SK-N-SH (cell line): Measurements from ENCODE around the gene SEPTIN11. TPM values are rescaled to one million over a fixed set of nuclear protein-coding genes. Genes with fewer than 3 reads are reported as not detected.
A peak's percentile ranks its signal among the peaks of the same experiment; 100 is the strongest.

ENCODE experiments used
- CTCF ChIA-PET: fragments of 300-600, 350-600 bp; formaldehyde crosslinking; extraction: SDS; loops from one replicate; lab custom pipeline; 2021; lab: Yijun Ruan, JAX
- POLR2A ChIA-PET: fragments of 350-600 bp; sonication (Branson Sonifier 250); formaldehyde crosslinking; extraction: SDS; loops from one replicate; lab custom pipeline; 2020; ENCODE audit warnings: antibody characterized with exemption, inconsistent platforms; lab: Yijun Ruan, JAX
- DNase-seq: peaks from one replicate; pipeline ENCODE4 v3.0.0; 2012
- H2AFZ ChIP-seq: fragments of 200-600 bp; sonication (generic); 2 replicates; pipeline ENCODE4 v1.8.1; 2016; ENCODE audit warnings: antibody characterized with exemption, mild to moderate bottlenecking, low read depth
- H3F3A ChIP-seq: fragments of 200-600 bp; sonication (generic); replicated peaks from 2 replicates; pipeline ENCODE3; 2016; ENCODE audit warnings: antibody characterized with exemption, mild to moderate bottlenecking; ENCODE audit not compliant: insufficient read depth
- H3K27ac ChIP-seq, 2 experiments: fragments of 200-500 bp in 1 of 2; fragments of 200-600 bp in 1 of 2; sonication (Bioruptor generic) in 1 of 2; sonication (generic), shearing (Covaris generic) in 1 of 2; 2 replicates each; pipeline versions ENCODE4 v1.5.1 to v1.6.1; 2014 to 2016; ENCODE audit warnings: low read depth in 2 of 2, inconsistent platforms in 1 of 2, low read length in 1 of 2, mild to moderate bottlenecking in 1 of 2, mixed read lengths in 1 of 2
- H3K27me3 ChIP-seq: fragments of 200-600 bp; sonication (generic), shearing (Covaris generic); 2 replicates; pipeline ENCODE4 v1.6.1; 2016; ENCODE audit warnings: mixed run types; ENCODE audit not compliant: insufficient read depth
- H3K36me3 ChIP-seq, 2 experiments: fragments of 200-500 bp in 1 of 2; fragments of 200-600 bp in 1 of 2; sonication (Bioruptor generic) in 1 of 2; sonication (generic) in 1 of 2; replicated peaks in 1 of 2; 2 replicates each; pipeline versions ENCODE3 to v1.5.1; 2014 to 2016; ENCODE audit warnings: low read length in 1 of 2, mild to moderate bottlenecking in 1 of 2; ENCODE audit not compliant: insufficient read depth in 2 of 2, control insufficient read depth in 1 of 2
- H3K4me1 ChIP-seq, 2 experiments: fragments of 200-500 bp in 1 of 2; fragments of 200-600 bp in 1 of 2; sonication (Bioruptor generic) in 1 of 2; sonication (generic), shearing (Covaris generic) in 1 of 2; 2 replicates each; pipeline versions ENCODE4 v1.5.1 to v1.6.1; 2014 to 2016; ENCODE audit warnings: low read depth in 1 of 2, low read length in 1 of 2, mixed run types in 1 of 2; ENCODE audit not compliant: insufficient read depth in 2 of 2, control insufficient read depth in 1 of 2
- H3K4me2 ChIP-seq: fragments of 200-600 bp; sonication (generic), shearing (Covaris generic); 2 replicates; pipeline ENCODE4 v1.6.1; 2017; ENCODE audit warnings: mixed run types
- H3K4me3 ChIP-seq, 2 experiments: fragments of 200-500 bp in 1 of 2; fragments of 200-600 bp in 1 of 2; sonication (Bioruptor generic) in 1 of 2; sonication (generic), shearing (Covaris generic) in 1 of 2; 2 replicates each; pipeline versions ENCODE4 v1.5.1 to v1.8.1; 2014 to 2016; ENCODE audit warnings: low read depth in 2 of 2, inconsistent platforms in 1 of 2, low read length in 1 of 2, mild to moderate bottlenecking in 1 of 2, mixed read lengths in 1 of 2, moderate library complexity in 1 of 2
- H3K79me2 ChIP-seq: fragments of 200-600 bp; sonication (generic); 2 replicates; pipeline ENCODE4 v1.8.1; 2017; ENCODE audit warnings: mild to moderate bottlenecking; ENCODE audit not compliant: insufficient read depth
- H3K9ac ChIP-seq: fragments of 200-600 bp; sonication (generic); 2 replicates; pipeline ENCODE4 v1.6.1; 2017; ENCODE audit warnings: mixed run types
- H3K9me2 ChIP-seq: fragments of 200-600 bp; sonication (generic); 2 replicates; pipeline ENCODE4 v1.6.1; 2017; ENCODE audit warnings: mixed run types
- H3K9me3 ChIP-seq: fragments of 200-600 bp; sonication (generic); 2 replicates; pipeline ENCODE4 v1.6.1; 2017; ENCODE audit warnings: mixed run types, mild to moderate bottlenecking, moderate library complexity
- H4K20me1 ChIP-seq: fragments of 200-600 bp; sonication (generic); 2 replicates; pipeline ENCODE4 v1.6.1; 2017; ENCODE audit warnings: mild to moderate bottlenecking, mixed run types; ENCODE audit not compliant: insufficient read depth
- CHD2 ChIP-seq: fragments of 150-350 bp; IDR thresholded peaks from 2 replicates; pipeline ENCODE4 v1.6.1; 2018; ENCODE audit warnings: low read length; ENCODE audit not compliant: partially characterized antibody
- ELF1 ChIP-seq: IDR thresholded peaks from 2 replicates; pipeline ENCODE4 v1.4.0; 2012
- FOXJ3 ChIP-seq: sonication (generic); formaldehyde crosslinking; IDR thresholded peaks from 2 replicates; pipeline ENCODE4 v1.5.1; 2020; ENCODE audit warnings: mild to moderate bottlenecking, missing genetic modification reagents
- FOXM1 ChIP-seq: IDR thresholded peaks from 2 replicates; pipeline ENCODE4 v1.4.0; 2012; ENCODE audit warnings: low read depth, mild to moderate bottlenecking
- JUND ChIP-seq: IDR thresholded peaks from 2 replicates; pipeline ENCODE4 v1.4.0; 2012
- NFIC ChIP-seq: IDR thresholded peaks from 2 replicates; pipeline ENCODE4 v1.4.0; 2012; ENCODE audit warnings: borderline replicate concordance
- NRF1 ChIP-seq: IDR thresholded peaks from 2 replicates; pipeline ENCODE4 v1.6.1; 2012; ENCODE audit warnings: low read depth, mild to moderate bottlenecking, low read length
- POLR2AphosphoS5 ChIP-seq: IDR thresholded peaks from 2 replicates; pipeline ENCODE4 v1.6.1; 2012; ENCODE audit warnings: low read depth, low read length
- RAD21 ChIP-seq: IDR thresholded peaks from 2 replicates; pipeline ENCODE4 v1.6.1; 2012; ENCODE audit warnings: mild to moderate bottlenecking, low read length
- RFX5 ChIP-seq: IDR thresholded peaks from 2 replicates; pipeline ENCODE4 v1.6.1; 2012; ENCODE audit warnings: mild to moderate bottlenecking, improper control_type of control experiment, low read length
- SIN3A ChIP-seq: IDR thresholded peaks from 2 replicates; pipeline ENCODE4 v1.6.1; 2012; ENCODE audit warnings: low read depth, mild to moderate bottlenecking, low read length, moderate library complexity, borderline replicate concordance
- SMC3 ChIP-seq: IDR thresholded peaks from 2 replicates; pipeline ENCODE4 v1.6.1; 2012; ENCODE audit warnings: low read depth, low read length, improper control_type of control experiment
- TAF1 ChIP-seq: IDR thresholded peaks from 2 replicates; pipeline ENCODE4 v1.6.1; 2012; ENCODE audit warnings: low read depth, mild to moderate bottlenecking, low read length, moderate library complexity, borderline replicate concordance
- TCF12 ChIP-seq: IDR thresholded peaks from 2 replicates; pipeline ENCODE4 v1.4.0; 2012
- YY1 ChIP-seq: IDR thresholded peaks from 2 replicates; pipeline ENCODE4 v1.4.0; 2012; ENCODE audit warnings: low read depth, mild to moderate bottlenecking
- WGBS: methylation state at CpG from one replicate; pipeline ENCODE4 v1.1.6; 2017; ENCODE audit warnings: low lambda C conversion rate; 5-methylcytosine and 5-hydroxymethylcytosine counted together
- polyA plus RNA-seq, 3 experiments: library from polyadenylated mRNA; depleted of rRNA; stranded (reverse); fragments of >200 nt; gene quantifications; 2 replicates each; pipeline ENCODE4 v1.2.3, GENCODE V29; 2012
- TF ChIP-seq, protein P1 (sequence below): fragments of 200-600 bp; sonication (generic); IDR thresholded peaks from 2 replicates; pipeline ENCODE4 v1.6.1; 2017; ENCODE audit warnings: antibody characterized with exemption, mild to moderate bottlenecking, moderate library complexity
- TF ChIP-seq, protein P2 (sequence below): fragments of 150-350 bp; IDR thresholded peaks from 2 replicates; pipeline ENCODE4 v1.6.1; 2016; ENCODE audit warnings: mild to moderate bottlenecking, low read depth, low read length
- TF ChIP-seq, protein P3 (sequence below): IDR thresholded peaks from 2 replicates; pipeline ENCODE4; 2012
- TF ChIP-seq, protein P4 (sequence below): fragments of 150-350 bp; IDR thresholded peaks from 2 replicates; pipeline ENCODE4 v1.6.1; 2017; ENCODE audit warnings: antibody characterized with exemption, low read length, low read depth, borderline replicate concordance

Gene SEPTIN11
- polyA plus RNA-seq, 1 of the 3 experiments (the other 2 are of a cell fraction) = 47.4 TPM

DNA sequence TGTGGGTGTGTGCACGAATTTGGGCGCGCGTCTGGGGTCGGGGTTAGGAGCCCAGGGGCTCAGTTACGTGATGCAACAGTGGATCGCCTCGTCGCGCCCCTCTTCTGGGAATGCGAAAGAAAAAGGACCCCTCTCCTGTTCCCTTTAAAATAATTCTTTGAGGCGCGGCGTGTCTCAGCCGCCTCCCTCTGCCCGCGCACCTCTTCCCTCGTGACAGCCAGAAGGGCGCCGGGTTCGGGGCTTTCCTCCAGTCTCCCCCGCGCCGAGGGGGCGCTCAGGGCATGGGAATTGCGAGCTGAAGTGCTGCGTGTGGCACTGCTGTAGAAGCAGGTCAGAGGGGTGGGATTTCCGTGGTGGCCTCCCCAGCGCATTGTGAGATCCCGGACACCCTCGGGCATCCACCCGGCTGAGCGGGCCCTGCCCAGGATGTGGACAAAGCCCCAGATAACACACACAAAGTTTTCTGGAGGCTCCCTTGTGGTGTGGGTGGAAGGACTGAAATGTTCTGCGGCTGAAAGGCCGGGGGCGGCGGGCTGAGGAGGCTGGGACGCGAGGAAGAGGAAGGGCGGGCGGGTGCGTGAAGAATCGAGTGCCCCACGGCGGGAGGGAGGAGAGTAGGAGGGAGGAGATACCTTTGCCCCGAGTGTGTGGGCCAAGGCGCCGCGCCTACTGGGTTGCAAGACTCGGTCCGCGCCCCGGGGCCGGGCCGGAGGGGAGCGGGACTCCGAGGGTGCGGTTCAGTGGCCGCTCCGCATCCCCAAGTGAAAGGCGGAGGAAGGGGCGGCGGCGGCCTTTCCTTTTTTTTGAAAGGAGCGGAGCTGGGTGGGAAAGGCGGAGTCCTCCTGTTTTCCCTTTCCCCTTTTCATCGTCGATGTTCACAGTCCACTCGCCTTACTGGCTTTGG, 752 bp downstream of the SEPTIN11 start (continued):
- TF ChIP-seq, protein P1, sequence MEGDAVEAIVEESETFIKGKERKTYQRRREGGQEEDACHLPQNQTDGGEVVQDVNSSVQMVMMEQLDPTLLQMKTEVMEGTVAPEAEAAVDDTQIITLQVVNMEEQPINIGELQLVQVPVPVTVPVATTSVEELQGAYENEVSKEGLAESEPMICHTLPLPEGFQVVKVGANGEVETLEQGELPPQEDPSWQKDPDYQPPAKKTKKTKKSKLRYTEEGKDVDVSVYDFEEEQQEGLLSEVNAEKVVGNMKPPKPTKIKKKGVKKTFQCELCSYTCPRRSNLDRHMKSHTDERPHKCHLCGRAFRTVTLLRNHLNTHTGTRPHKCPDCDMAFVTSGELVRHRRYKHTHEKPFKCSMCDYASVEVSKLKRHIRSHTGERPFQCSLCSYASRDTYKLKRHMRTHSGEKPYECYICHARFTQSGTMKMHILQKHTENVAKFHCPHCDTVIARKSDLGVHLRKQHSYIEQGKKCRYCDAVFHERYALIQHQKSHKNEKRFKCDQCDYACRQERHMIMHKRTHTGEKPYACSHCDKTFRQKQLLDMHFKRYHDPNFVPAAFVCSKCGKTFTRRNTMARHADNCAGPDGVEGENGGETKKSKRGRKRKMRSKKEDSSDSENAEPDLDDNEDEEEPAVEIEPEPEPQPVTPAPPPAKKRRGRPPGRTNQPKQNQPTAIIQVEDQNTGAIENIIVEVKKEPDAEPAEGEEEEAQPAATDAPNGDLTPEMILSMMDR = 0 out of 2 replicates have a peak, but pooled peaks have one; percentile 18
- TF ChIP-seq, protein P2, sequence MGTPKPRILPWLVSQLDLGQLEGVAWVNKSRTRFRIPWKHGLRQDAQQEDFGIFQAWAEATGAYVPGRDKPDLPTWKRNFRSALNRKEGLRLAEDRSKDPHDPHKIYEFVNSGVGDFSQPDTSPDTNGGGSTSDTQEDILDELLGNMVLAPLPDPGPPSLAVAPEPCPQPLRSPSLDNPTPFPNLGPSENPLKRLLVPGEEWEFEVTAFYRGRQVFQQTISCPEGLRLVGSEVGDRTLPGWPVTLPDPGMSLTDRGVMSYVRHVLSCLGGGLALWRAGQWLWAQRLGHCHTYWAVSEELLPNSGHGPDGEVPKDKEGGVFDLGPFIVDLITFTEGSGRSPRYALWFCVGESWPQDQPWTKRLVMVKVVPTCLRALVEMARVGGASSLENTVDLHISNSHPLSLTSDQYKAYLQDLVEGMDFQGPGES = no peak

DNA sequence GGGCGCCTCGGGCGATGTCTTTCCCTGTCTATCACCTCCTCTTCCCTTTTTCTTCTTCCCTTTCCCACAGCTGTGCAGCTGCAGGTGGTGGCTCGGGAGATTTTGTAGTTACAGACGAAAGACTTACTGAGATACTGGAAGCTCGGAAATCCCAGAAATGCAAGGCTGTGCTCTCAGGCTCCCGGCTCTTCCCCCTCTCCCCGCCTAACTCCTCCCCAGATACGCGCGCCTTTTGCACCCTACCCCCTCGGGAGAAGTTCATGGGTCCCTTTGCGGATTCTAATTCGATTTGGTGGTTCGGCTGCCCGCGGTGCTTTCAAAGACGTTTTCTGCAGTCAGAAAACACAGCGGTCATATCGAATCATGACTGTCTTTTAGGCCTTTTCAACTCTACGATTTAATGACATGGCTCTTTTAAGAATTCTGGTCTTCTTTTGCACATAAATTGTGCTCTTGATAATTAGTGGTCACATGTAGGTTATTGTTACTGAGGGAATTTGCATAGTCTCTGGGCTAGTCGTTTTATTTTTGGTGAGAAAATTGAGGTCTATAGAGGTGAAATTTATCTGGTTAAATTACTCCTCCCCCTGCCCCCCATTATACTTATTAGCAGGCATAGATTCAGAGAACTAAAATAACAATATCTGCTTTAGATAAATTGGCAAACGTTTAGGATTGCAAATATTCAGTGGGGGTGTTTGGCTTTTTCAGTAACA, 1.6 kb downstream of the SEPTIN11 start:
- H3K9ac ChIP-seq = peak overlapping the region; percentile 97
- H3K27ac ChIP-seq = peak overlapping the region; percentile 91 to 94
- TF ChIP-seq JUND (no peak), RAD21 (no peak), CHD2 (no peak), NFIC (no peak), YY1 (0 out of 2 replicates have a peak, but pooled peaks have one; percentile 7), TCF12 (0 out of 2 replicates have a peak, but pooled peaks have one; percentile 16)
- TF ChIP-seq, all 33 proteins: peak for 2
- CTCF ChIA-PET = interaction anchor here (0.6 to 1.7 kb wide), 4 partner anchors 34 to 378 kb away, joined by 3 to 10 read pairs (median 3); no protein-coding TSS in a partner anchor
- peak; percentile 35 for DNase-seq
- peak overlapping the region; percentile 94 to 95 for H3K4me3 ChIP-seq
- peaks cover 5 to 25% of the 10 kb centered on the region in 2 experiments; a peak in 3 of 4 replicates for H3K4me1 ChIP-seq
- 2% methylated on average over 23 of the region's 23 CpGs for WGBS
- peaks cover 98% of the 10 kb centered on the region for H3K79me2 ChIP-seq
- no peaks in the 10 kb centered on the region for H3K9me3 ChIP-seq
- H3K36me3 ChIP-seq = peaks cover 6 to 10% of the 10 kb centered on the region in 2 experiments
- H3F3A ChIP-seq = no peaks in the 10 kb centered on the region
- peak overlapping the region; percentile 90 for H3K4me2 ChIP-seq
- H3K27me3 ChIP-seq = no peaks in the 10 kb centered on the region
- H4K20me1 ChIP-seq = peaks cover 48% of the 10 kb centered on the region
- H2AFZ ChIP-seq = 0 out of 2 replicates have a peak overlapping the region, but pooled peaks have one; percentile 32
- H3K9me2 ChIP-seq = no peaks in the 10 kb centered on the region
- POLR2A ChIA-PET = no interaction called here

DNA sequence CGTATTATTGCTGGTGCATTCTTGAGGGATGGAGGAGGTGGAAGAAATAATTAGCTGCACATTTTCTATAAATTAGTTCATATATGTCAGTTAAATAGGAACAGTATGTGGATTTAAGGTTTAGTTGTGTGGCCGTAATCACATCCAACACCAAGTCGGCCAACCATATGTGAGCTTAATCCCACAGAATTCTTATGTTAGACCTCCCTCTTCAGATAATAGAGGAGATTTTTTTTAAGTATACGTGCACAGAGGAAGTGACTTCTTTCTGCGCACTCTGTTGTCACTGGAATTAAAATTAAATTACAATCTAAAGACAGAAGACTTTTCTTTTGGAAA, 2.1 kb downstream of the SEPTIN11 start:
- H2AFZ ChIP-seq = no peak overlapping the region
- WGBS = 77% methylated on average over 5 of the region's 5 CpGs
- peak overlapping the region in 1 of 2 experiments; percentile 91; a peak in 3 of 4 replicates for H3K27ac ChIP-seq
- no peaks in the 10 kb centered on the region for H3K9me3 ChIP-seq
- H4K20me1 ChIP-seq = peaks cover 54% of the 10 kb centered on the region
- H3K27me3 ChIP-seq = no peaks in the 10 kb centered on the region
- no peaks in the 10 kb centered on the region for H3F3A ChIP-seq
- no peak for DNase-seq
- peak overlapping the region; percentile 94 to 95; a peak in 3 of 4 replicates for H3K4me3 ChIP-seq
- peaks cover 98% of the 10 kb centered on the region for H3K79me2 ChIP-seq
- POLR2A ChIA-PET = no interaction called here
- peaks cover 5 to 25% of the 10 kb centered on the region in 2 experiments; a peak in 3 of 4 replicates for H3K4me1 ChIP-seq
- no peaks in the 10 kb centered on the region for H3K9me2 ChIP-seq
- H3K9ac ChIP-seq = peak overlapping the region; percentile 97
- CTCF ChIA-PET = interaction anchor here (1.1 kb wide), 1 partner anchor 255 kb away, joined by 3 read pairs; no protein-coding TSS in a partner anchor
- peak overlapping the region; percentile 90 for H3K4me2 ChIP-seq
- H3K36me3 ChIP-seq = peaks cover 6 to 8% of the 10 kb centered on the region in 2 experiments
- TF ChIP-seq, protein P3, sequence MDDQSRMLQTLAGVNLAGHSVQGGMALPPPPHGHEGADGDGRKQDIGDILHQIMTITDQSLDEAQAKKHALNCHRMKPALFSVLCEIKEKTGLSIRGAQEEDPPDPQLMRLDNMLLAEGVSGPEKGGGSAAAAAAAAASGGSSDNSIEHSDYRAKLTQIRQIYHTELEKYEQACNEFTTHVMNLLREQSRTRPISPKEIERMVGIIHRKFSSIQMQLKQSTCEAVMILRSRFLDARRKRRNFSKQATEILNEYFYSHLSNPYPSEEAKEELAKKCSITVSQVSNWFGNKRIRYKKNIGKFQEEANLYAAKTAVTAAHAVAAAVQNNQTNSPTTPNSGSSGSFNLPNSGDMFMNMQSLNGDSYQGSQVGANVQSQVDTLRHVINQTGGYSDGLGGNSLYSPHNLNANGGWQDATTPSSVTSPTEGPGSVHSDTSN = no peak
- TF ChIP-seq TAF1 = no peak
- TF ChIP-seq FOXJ3 (CRISPR knock-in tag) = no peak
- no peak for TF ChIP-seq NRF1
- TF ChIP-seq, protein P4, sequence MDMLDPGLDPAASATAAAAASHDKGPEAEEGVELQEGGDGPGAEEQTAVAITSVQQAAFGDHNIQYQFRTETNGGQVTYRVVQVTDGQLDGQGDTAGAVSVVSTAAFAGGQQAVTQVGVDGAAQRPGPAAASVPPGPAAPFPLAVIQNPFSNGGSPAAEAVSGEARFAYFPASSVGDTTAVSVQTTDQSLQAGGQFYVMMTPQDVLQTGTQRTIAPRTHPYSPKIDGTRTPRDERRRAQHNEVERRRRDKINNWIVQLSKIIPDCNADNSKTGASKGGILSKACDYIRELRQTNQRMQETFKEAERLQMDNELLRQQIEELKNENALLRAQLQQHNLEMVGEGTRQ = no peak
- no peak for TF ChIP-seq RFX5
- TF ChIP-seq POLR2AphosphoS5 = no peak
- TF ChIP-seq FOXM1 = no peak
- TF ChIP-seq SIN3A = no peak
- TF ChIP-seq JUND = no peak
- no peak for TF ChIP-seq SMC3
- no peak for TF ChIP-seq RAD21
- TF ChIP-seq TCF12 = no peak
- no peak for TF ChIP-seq ELF1
